Measurements from ENCODE around the gene SCAF11.

Gene SCAF11

DNA sequence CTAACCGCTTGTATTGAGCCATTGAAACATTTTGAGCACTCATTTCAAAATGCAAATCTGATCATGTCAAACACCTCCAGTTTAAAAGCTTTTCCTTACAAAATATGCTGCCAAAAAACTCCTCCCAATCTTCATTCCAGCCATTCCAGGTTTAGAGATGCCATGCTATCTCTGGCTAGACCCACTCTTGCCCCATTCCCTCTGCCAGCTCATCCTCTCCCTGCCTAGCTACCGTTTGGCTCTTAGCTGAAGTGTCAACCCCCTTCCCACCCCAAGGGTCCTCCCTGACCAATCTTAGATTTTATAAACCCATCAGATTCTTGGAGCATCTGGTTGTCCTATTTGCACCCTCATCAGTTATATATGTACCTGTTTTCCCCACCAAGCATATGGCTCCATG is 75.0 kb downstream of the SCAF11 start:
- TF ChIP-seq, protein P1, sequence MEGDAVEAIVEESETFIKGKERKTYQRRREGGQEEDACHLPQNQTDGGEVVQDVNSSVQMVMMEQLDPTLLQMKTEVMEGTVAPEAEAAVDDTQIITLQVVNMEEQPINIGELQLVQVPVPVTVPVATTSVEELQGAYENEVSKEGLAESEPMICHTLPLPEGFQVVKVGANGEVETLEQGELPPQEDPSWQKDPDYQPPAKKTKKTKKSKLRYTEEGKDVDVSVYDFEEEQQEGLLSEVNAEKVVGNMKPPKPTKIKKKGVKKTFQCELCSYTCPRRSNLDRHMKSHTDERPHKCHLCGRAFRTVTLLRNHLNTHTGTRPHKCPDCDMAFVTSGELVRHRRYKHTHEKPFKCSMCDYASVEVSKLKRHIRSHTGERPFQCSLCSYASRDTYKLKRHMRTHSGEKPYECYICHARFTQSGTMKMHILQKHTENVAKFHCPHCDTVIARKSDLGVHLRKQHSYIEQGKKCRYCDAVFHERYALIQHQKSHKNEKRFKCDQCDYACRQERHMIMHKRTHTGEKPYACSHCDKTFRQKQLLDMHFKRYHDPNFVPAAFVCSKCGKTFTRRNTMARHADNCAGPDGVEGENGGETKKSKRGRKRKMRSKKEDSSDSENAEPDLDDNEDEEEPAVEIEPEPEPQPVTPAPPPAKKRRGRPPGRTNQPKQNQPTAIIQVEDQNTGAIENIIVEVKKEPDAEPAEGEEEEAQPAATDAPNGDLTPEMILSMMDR (IDR thresholded peaks at IDR 0.05): no peak
- Histone ChIP-seq H3K4me3 (ENCODE audit: low read depth, low read length) (no peak overlapping the region), H3K9me3 (ENCODE audit: control insufficient read depth, low read length) (no peaks in the 10 kb centered on the region), H3K27me3 (ENCODE audit: control insufficient read depth, insufficient read depth, low read length) (no peaks in the 10 kb centered on the region), H3K27ac (no peak overlapping the region), H3K36me3 (ENCODE audit: control insufficient read depth, insufficient read depth, low read length) (peaks cover 3% of the 10 kb centered on the region), H3K9ac (no peak overlapping the region), H2AFZ (no peak overlapping the region), H3K4me1 (no peaks in the 10 kb centered on the region), H3K79me2 (no peaks in the 10 kb centered on the region), H3K4me2 (ENCODE audit: low read length) (no peak overlapping the region)

DNA sequence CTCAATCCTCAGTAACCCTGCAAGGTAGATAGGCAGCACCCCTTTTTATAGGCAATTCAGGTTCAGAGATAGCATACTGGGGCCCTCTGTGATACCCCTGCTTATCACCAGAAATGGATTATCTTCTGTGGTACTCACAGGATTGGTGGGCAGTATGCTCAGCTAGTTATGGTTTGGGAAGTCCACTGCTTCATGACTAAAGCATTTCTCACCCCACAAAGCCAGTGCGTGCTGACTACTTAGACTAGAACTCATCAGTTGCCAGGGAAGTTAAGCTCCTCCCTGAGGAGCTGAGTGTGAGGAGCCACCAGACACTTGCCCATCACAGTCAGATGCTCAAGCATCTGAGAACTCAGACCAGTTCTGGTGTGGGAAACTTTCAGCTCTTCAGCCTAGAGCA is 76.3 kb downstream of the SCAF11 start:
- H3K27me3 ChIP-seq (ENCODE audit: control insufficient read depth, insufficient read depth, low read length): no peaks in the 10 kb centered on the region
- no peaks in the 10 kb centered on the region for H3K79me2 ChIP-seq
- no peak overlapping the region for H3K4me3 ChIP-seq (ENCODE audit: low read depth, low read length)
- peaks cover 3% of the 10 kb centered on the region for H3K36me3 ChIP-seq (ENCODE audit: control insufficient read depth, insufficient read depth, low read length)
- TF ChIP-seq, protein P1 (IDR thresholded peaks at IDR 0.05): no peak
- H3K9ac ChIP-seq: no peak overlapping the region
- H3K4me1 ChIP-seq: no peaks in the 10 kb centered on the region
- no peaks in the 10 kb centered on the region for H3K9me3 ChIP-seq (ENCODE audit: control insufficient read depth, low read length)
- H3K4me2 ChIP-seq (ENCODE audit: low read length): no peak overlapping the region
- no peak overlapping the region for H3K27ac ChIP-seq
- H2AFZ ChIP-seq: no peak overlapping the region

DNA sequence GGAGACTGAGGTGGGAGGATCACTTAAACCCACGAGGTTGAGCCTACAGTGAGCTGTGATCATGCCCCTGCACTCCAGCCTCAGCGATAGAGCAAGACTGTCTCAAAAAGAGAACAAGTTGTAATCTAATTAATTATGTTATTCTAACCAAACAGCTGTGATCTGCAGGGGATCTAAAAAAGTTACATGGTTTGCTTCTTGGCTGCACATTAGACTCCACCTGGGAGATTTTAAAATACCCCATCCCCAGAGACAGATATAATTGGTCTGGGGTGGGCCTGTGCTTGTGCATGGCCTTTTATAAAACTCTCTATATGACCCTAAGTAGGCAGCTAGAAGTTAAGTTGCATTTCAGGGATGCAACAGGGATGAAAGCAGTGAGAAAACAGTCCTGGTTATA is 76.7 kb downstream of the SCAF11 start:
- TF ChIP-seq, protein P1 (IDR thresholded peaks at IDR 0.05): no peak
- Histone ChIP-seq H3K9ac (no peak overlapping the region), H3K4me2 (ENCODE audit: low read length) (no peak overlapping the region)

DNA sequence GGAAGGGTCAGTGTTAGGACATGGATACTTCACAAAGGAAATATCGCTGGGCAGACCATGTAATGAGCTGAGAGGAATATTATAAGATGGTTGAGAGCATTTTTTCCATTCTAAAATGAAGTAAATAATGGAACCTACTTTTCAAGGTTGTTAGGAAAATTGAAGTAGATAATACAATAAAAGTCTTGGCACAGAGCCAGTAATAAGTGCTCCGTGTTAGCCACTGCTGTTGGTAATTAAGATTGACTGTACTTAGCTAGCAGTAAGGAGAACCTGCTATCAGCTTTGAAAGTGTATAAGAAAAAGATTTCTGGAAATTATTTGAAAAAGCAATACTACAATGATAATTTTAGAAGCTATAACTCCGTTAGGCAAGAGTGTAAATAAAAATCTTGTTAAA is 77.6 kb downstream of the SCAF11 start:
- no peak overlapping the region for H3K27ac ChIP-seq
- H3K27me3 ChIP-seq (ENCODE audit: control insufficient read depth, insufficient read depth, low read length): no peaks in the 10 kb centered on the region
- H3K36me3 ChIP-seq (ENCODE audit: control insufficient read depth, insufficient read depth, low read length): no peaks in the 10 kb centered on the region
- no peak overlapping the region for H3K4me3 ChIP-seq (ENCODE audit: low read depth, low read length)
- H3K9me3 ChIP-seq (ENCODE audit: control insufficient read depth, low read length): no peaks in the 10 kb centered on the region
- H3K9ac ChIP-seq: no peak overlapping the region
- no peak overlapping the region for H2AFZ ChIP-seq
- no peaks in the 10 kb centered on the region for H3K79me2 ChIP-seq
- H3K4me1 ChIP-seq: no peaks in the 10 kb centered on the region
- no peak overlapping the region for H3K4me2 ChIP-seq (ENCODE audit: low read length)
- TF ChIP-seq, protein P1 (IDR thresholded peaks at IDR 0.05): no peak

More for the DNA sequence above, 76.7 kb downstream of the SCAF11 start:
- Histone ChIP-seq H3K4me1 (no peaks in the 10 kb centered on the region), H3K79me2 (no peaks in the 10 kb centered on the region), H3K27ac (no peak overlapping the region), H3K27me3 (ENCODE audit: control insufficient read depth, insufficient read depth, low read length) (no peaks in the 10 kb centered on the region), H2AFZ (no peak overlapping the region), H3K36me3 (ENCODE audit: control insufficient read depth, insufficient read depth, low read length) (peaks cover under 1% of the 10 kb centered on the region), H3K9me3 (ENCODE audit: control insufficient read depth, low read length) (no peaks in the 10 kb centered on the region), H3K4me3 (ENCODE audit: low read depth, low read length) (no peak overlapping the region)

DNA sequence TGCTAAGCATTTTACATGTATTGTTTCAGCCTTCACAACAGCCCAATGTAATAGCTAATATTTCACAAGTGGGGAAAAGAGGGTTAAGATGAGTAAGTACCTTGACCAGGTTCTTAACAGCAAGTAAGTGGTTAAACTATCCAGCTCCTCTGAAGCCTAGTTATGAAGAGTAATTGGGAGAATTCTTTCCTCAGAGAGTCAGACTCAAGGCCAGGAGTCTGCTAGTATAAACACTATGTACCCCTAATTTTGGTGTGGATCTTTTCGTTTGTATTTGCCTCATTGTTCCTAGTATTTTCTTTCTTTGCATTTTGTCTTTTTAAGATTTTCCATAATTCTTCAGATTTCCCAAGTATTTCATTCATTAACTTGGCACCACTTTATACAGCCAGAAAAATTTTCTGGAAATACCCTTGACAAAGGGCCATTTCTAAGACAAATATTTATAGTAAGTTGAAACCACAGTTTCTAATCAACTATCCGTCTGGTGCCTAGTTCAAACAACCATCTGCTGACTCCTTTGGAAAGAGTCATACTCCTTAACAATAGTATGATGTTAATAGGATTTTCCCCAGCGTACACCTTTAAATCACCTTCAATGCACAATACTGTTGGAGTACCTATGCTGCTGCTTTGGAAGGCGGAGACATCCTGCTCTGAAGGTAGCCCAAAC is 81.2 kb downstream of the SCAF11 start:
- no peaks in the 10 kb centered on the region for H3K4me1 ChIP-seq
- no peak overlapping the region for H3K4me3 ChIP-seq (ENCODE audit: low read depth, low read length)
- TF ChIP-seq, protein P1 (IDR thresholded peaks at IDR 0.05): no peak
- H3K9me3 ChIP-seq (ENCODE audit: control insufficient read depth, low read length): no peaks in the 10 kb centered on the region
- H3K79me2 ChIP-seq: no peaks in the 10 kb centered on the region
- no peak overlapping the region for H3K9ac ChIP-seq
- no peaks in the 10 kb centered on the region for H3K27me3 ChIP-seq (ENCODE audit: control insufficient read depth, insufficient read depth, low read length)
- H2AFZ ChIP-seq: no peak overlapping the region
- no peaks in the 10 kb centered on the region for H3K36me3 ChIP-seq (ENCODE audit: control insufficient read depth, insufficient read depth, low read length)
- no peak overlapping the region for H3K4me2 ChIP-seq (ENCODE audit: low read length)
- no peak overlapping the region for H3K27ac ChIP-seq

Data from parathyroid adenoma (tissue), 2 donors.